ENCODE results near the gene HOXA9.

HOXA9 gene

DNA sequence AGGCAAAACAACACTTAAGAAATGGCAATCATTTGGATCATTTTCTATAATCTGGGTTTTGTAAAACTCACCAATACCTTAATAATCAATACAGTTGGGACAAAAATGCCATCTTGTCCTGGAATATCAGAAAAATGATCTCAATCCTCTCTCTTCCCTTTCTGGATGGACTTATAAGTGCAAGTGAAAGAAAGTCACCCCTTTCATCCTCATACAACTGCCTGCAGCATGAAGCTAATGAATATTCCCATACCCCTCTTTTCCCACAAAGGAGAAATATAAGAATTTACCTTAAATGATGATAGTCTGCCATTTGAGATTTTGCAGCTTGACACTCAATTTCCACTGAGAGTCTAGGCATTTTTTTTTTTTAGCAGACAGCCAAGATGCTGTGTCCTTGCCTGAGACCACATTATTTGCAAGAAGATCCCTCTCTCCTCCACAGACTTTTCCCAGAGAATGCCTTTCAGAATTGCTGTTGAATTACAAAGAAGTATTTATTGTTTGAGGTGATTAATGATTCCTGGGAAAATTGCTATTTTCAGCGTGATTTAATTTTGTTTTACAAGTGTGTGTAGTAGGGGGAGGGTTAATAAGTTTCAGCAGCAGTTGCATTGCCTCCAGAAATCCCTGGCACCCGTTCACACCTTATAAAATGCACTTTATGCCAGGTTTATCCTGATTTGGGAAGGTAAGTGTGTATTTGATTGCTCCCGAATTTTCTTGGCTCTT is 38.6 kb downstream of the HOXA9 start:
- no peak for DNase-seq (ENCODE audit: low spot score)

DNA sequence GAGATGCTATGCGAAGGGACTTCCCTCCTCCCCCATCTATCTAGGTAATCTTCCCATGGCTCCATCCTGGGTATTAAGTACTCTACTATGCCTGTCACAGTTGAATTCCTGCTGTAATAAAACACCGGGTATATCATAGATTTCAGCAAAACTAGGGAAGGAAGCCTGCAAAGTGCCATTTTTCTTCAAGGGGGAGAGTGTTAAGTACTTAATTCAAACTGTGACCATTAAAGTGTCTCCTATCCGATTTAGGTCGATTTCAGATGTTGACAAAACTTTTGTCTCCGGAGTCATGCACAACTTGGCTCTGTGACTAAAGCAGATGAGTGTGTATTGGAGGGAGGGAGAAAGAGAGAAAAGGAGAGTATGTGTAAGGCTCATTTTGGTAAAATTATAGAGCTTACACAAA is 39.3 kb downstream of the HOXA9 start:
- no peak for DNase-seq (ENCODE audit: low spot score)

DNA sequence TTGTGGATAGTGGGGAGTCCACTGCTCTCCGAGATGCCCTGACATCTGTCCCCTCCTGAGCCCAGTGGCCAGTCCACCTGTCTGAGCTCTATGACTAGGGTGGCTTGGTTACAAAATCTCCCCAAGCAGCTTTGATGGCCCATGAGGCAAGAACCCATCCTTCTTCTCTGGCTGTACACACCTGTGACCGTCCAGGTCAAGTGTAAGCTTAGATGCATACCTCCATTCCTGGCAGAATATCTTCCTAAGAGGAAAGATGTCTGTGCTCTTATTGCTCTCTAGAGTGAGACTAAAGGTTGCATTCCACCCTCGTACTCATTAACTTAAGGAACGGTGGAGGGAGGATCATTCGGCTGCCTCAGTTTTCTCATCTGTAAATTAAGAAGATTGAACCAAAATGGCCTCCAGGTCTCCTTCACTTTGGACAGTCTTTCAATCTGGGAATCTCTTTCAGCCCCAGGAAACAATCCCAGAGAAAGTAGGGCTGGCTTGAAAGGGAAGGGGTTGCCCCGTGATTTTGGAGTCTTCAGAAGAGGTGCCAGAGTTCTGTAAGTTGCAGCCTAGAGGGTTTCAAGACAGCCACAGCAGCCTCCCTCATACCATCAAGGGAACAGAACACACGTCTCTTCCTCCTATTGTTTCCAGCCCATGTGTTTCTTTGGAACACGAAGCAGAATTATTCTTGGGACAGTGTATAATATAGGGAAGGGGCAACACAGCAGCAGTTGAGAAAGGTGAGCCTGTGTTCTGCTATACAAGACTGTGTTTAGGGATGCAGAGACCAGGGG is 40.2 kb downstream of the HOXA9 start:
- DNase-seq (ENCODE audit: low spot score): no peak

DNA sequence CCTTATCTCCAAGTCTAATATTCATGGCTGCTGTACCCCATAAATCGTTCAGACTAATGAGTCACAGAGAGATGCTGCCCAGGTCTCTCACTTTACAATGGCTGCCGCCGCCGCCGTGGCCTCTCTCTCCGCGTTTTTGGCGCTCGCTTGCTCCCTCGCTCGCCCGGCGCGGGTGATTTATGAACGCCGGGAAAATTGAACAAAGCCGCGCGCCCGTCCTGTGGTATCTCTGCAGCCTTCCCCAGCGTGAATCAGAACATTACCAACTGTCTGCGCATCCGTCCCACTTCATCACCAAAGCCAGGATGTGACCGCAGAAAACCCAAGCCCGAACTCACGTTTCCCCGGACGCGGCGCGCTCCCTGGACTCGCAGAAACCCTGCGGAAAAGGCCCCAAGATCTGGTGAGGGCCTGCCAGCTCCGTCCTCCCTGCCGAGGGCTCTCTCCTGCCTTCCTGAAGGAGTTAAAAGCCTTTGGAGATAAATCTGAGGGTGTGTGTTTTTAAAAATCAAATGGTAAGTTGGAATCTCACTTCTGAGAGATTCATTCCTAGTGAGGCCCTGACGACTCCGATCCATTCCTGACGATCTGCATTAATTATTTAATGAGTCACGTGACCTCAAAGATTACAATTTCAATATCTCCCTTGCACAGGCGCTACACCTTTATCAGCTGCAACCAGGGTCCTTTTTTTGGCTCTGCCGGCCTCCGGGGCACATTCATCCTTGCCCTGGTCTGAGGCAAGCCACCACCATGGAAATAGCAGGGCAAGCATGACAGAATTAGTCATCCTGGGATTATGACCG is 41.0 kb downstream of the HOXA9 start:
- no peak for DNase-seq (ENCODE audit: low spot score)

DNA sequence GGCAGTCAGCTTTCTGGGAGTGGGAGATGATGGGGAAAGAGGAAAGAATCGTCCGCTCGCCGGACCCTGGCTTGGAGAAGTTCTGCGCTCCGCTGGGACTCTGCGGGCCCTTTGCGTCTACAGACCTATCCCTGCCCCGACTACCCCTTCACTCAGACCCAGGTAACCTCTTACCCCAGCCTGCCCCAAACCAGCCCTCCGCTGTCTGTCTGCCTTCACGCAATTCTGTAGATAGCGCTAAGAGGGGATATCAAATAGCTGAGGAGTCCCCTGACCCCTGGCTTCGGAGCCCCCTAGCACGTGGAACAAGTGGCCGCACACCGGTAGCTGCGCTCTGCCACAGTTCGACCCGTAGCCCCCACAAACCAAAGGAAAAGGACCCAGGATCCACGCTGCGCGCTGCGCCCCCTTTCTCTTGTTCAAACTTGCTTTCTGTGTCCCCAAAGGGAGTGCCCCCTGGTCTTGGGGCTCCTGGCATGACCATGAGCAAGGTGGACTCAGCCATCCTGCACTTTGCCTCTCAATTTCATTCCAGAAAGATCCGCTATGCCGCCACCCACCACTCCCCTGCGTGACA is 41.8 kb downstream of the HOXA9 start:
- DNase-seq (ENCODE audit: low spot score): no peak

DNA sequence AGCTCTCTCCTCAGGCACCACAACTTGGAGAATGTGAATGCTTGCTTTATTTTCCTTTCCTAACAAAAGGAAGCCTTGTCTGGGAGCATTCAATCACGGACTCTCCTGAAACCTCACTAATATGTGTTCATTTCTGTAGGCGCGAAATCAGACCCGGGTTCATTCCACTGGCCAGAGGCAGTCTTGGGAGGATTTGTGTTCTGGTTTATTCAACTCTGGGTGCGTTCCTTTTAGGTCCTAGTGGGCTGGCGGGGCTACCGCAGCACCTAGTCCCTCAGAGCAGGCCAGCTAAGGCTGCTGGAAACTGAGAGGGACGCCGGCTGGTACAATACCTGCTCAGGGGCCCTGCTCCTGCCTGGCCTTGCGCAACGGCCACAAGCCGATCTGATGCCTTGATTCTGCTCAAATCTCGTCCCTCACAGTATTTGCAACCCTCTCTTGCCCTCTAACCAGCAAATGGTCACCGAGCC is 42.3 kb downstream of the HOXA9 start:
- DNase-seq (ENCODE audit: low spot score): no peak

DNA sequence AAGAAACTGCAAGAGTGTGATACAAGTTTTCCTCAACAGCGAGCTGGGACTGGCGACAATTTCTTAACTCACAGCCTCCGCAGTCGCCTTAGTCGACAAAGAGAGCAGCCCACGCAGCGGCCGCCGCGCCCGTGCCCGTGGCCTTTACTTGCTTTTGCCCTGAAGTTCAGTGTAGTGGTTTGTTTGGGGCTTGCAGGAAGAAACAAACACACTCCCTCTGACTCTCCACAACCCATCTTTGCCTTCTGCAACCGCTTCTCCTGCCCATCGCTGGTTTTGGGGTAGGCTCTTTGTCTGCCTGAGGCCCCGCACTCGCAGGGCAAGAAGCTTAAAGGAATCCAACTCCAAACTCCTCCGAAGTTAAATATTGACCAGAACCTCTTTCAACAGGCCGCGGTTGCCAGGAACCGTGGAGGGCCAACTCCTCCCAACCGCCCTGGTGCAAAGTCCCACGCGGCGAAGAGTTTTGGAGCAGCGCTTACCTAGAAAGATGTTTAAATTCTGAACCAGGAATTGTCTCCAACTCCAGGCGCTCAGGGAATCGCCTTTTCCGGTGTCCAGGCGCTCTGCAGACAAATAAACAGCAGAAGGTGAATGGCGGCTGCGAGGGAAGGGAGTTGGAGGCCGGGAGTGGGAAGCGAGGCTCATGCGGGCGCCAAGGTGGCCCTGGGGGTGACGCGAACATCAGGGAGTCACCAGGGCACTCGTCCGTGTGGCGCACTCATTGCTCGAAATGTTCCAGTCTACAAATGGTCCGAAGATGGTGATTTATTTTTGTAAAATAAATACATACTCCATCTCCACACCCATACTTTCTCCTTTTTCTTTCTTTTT is 43.0 kb downstream of the HOXA9 start:
- no peak for DNase-seq (ENCODE audit: low spot score)

DNA sequence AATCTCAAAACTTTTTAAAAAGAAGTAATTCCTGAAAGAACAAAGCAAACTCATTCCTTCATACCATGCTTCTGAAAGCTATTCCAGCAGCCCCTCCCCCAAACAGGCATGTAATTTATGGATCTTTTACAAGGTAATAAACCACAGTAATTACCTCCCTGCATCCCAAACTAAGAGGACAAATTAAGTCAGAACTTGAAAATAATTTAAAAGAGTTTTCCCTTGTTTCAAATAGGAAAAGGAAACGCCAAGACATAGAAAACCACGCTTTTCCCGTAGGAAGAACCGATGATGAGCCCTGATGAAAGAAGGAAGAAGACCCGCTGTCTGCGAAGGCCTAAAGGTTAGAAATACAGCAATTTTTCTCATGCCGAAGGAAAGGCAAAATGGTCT is 43.7 kb downstream of the HOXA9 start:
- no peak for DNase-seq (ENCODE audit: low spot score)

DNA sequence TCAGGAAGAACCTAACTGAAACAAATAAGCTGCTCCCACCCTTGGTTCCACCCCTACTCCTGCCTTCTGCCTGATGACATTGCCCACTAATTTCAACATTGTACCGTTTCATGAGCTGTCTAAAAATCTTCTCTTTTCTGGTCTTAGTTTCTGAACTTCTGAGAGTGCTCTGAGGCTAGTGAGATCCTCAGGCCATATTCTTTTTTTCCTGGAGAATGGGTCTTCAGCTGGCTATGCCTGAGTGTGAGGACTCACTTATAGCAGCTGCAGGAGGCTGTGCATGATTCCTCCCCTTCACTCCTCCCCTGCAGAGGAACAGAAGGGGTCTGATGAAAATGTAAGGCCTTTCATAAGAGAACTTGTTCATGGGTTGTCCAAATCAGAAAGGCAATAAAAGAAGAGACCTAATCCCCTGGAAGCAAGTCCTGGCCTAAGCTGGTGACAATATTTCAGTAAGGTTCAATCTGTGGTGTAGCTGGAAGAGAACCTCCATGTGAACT is 45.9 kb downstream of the HOXA9 start:
- no peak for DNase-seq (ENCODE audit: low spot score)

DNA sequence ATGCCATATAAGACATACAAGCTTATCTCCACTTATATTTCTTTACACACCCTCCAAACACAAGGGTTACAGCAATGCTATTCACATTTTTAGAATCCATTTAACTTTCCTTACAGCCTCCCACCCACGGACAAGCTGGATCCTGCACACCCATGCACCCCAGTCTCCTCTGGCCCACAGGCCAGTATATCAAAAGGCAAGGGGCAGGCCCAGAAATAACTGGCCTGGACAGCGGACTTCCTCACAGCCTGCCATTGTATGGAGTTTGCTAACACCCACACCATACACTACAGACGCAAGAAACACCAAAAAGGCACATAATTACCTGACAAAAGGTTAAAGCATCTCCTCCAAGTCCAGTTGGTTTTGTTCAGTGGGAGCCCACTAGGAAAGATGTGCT is 46.8 kb downstream of the HOXA9 start:
- no peak for DNase-seq (ENCODE audit: low spot score)

DNA sequence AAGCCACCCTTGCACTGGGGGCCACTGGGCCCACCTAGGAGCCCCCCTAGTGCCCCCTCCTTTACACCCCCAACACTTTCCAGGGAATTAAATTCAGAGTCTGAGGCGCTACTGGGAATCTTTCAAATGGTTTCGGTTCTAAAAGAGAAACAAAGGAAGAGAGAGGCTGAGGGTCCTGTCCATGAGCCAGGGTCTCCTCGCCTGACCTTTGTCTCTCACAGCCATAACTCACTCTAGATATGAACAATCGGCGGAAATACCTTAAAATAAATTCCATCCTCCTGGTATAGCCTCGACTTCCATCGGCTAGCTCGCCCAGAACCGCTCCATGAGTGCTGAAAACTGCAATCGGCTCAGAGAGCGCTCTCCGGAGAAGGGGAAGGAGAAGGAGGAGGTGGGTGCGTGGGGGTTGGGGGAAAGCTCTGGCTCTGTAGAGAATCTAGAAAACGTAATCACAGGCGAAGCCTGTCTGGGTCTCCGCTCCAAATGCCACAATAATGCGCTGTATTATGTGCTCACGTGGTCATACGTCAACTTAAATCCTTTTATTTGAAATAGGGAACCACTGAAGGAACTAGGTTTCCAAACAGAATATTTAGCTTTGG is 47.3 kb downstream of the HOXA9 start:
- DNase-seq (ENCODE audit: low spot score): no peak

DNA sequence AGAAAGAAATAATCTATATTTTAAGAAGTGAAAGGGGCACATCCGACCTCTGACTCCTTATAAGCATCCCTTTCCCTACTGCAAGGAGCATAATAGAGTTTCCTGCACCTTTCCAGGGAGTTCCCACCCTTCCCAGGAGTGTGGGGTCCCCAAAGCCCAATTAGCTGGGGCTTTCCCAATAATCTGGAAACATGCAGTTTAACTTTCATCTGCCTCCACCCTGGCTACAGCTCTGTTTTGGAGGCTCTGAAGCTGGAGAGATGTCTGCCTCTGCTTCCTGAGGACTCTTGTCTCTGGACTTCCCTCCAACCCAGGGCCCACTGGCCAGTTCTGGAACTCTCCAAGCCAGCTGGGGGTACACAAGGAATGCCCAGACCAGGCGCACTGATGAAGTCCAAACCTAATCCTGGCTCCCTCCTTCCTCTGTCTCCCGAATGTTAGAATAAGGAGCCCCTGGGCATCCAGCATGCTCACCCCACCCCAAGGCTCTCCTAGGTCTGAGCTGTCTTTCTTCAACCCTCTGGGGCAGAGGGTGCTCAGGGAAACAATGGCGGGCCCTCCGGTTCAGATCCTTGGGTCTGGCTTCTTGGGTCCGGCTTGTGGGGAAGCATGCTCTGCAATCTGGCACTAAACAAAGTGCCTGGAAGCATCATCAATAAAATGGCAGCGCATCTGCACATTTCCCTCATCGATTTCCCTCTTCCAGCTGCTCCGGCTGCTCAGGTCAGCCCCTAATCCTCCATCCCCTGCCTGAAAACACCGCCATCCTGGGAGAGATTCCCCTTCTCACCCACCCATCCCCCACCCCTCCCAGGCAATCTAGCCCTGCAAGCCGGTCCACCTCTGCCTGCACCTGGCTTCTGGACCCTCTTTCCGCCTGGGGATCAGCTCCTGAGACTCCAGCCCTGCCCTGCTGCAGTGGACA is 48.1 kb downstream of the HOXA9 start:
- no peak for DNase-seq (ENCODE audit: low spot score)

DNA sequence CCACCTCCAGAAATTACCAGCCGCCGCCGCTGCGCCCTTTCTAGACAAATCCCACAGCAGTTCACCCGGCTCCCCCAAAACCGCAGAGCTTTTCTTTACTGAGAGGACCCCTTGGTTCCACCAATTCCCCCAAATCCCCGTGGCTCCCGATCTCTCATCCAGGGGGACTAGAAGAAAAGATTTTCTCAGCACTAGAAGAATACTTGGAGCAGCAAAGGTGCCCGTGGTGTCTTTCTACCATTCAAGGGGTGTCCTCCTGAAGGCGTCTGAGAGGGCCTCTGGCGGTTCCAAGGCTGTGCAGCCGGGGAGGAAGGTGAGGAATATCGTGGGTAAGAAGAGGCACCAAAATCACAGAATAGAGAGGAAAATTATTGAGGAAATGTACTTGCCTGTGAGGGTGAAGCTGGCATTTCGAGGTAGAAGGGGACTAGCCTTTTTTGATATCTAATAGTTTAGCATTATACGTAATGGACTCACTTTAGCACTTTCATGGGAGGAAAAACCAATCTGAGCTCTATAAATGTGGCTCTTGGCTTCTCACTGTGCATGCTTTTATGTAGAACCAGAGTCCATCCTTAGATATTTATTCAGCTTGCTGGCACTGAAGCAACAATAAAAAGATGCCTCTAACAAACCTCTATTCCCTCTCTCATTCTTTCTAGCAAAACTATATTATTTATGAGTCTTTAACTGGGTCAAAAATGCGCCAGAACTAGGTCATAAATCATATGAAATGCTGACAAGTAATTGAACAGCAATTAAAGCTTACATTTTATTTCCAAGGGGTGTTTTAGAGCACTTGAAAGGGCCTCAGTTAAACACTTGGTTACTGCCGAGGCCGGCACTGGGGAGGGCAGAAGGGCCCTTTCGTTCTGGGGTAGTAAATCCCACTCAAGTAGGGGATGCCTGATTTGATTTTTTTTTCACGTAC is 49.0 kb downstream of the HOXA9 start:
- no peak for DNase-seq (ENCODE audit: low spot score)

DNA sequence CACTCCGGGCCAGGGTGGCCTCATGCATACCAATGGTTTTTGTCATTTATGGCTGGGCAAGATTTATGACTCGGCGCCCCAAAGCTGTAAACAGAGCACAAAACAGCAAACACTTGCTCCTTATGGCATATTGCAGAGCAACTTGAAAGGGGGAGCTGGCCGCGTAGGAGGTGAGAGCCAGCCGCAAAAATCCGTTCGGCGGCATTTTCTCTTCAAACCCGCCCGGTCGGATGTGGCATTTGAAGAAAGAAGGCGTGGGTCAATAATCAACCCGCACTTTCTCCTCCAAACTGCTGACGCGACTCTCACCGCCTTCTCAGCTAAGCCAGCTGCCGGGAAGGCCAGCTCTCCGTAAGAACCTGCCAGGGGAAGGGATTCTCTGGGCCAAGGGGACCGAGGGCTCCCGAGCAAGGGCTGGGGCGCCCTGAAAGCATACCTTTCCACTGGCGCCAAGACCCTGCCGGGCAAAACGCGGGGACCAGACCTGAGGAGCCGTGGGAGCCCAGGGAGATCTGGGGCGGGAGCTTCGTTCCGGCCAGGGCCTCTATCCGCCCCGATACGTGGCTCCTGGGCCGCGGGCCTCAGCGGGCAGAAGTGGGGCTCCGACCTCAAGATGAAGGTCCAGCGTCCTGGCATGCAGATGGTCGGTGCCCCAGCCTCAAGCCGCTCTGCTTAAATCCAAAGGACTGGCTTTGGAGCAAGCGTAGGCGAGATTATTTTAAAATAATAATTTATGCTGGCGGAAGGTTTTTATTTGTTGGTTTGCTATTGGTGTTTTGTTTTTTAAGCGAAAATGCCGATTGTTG is 49.9 kb downstream of the HOXA9 start:
- no peak for DNase-seq (ENCODE audit: low spot score)

DNA sequence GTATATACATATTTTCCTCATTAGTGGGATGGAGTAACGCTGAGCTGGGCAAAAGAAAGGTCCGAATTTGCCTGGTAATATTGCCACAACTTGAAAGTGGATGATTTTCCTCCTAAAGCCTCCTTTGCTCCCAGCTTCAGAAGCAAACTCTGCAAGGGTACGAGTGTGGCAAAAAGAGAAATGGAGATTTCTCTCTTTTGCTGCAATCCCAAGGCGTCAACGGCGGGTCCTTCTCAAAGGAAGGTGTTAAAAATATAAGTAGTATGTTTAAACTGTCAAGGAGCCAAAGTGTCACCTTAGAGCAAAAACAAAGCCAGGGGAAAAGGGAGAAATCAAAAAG is 50.5 kb downstream of the HOXA9 start:
- DNase-seq (ENCODE audit: low spot score): no peak

DNA sequence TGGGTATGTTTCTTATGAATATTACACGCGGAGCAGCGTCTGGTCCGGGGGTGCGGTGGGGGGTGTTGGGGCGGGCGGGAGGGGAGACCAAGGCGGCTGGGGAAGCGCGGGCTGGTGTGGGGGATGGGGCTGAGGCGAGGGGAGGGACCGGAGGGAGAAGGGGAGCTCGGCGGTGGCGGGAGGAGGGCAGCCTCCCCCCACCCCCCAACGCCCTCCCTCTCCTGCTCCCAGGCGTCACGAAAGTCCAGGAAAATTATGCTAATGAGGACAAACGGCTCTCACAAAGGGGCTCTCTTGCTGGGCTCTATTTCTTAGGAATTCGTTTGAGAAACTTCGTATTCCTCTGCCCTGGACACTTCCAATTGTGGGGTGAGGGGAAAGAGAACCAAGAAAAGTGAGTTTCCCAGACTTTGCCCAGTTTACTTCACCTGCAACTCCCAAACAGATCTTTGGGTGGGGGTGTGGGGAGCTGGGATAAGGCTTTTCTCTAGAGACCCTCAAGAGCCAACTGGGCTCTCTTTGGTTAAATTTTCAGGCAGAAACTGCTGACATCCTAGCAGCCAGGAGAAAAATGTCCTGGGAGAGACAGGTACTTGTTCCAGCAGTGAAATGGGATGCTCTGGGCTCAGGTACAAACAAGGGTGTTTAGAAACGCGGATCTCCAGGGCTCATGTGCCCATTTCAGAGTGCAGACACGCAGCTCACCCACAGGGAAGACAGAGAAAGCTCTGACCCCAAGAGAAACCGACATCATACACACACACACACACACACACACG is 51.2 kb downstream of the HOXA9 start:
- DNase-seq (ENCODE audit: low spot score): no peak

Data from Ammon's horn (tissue), 1 donor.